Measurements from ENCODE around the gene LRRTM2. TPM values are rescaled to one million over a fixed set of nuclear protein-coding genes. Genes with fewer than 3 reads are reported as not detected.

The LRRTM2 gene
- total RNA-seq, 1 donor from 2014 or later = 1.2 TPM

DNA sequence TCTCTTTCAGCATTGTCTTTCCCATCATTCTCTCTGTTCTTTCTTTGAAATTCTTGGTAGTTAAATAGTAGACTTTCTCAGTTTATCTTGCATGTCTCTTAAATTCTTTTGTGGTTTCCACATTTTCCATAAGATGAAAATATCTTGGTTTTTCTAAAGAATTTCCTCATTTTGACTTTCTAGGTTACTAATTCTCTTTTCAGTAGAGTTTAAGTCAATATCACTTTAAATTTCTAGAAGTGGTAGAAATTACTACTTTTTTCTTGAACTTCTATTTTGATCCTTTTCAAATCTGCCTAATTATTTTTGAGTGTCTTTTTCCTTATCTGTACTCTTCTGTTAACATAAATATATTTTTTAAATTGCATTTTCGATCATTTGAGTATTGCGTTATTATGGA lies 23.6 kb upstream of the LRRTM2 start:
- H3K4me3 ChIP-seq = no peak overlapping the region
- no peak for DNase-seq (ENCODE audit: extremely low spot score in 2 of 2)
- no peak overlapping the region for H3K27ac ChIP-seq
- H3K9me3 ChIP-seq = no peaks in the 10 kb centered on the region
- no peaks in the 10 kb centered on the region for H3K4me1 ChIP-seq
- intact Hi-C loops (cut with DNase I) = no loop called here
- no peaks in the 10 kb centered on the region for H3K27me3 ChIP-seq
- TF ChIP-seq POLR2A (IDR thresholded peaks at IDR 0.05) (no peak), POLR2AphosphoS5 (IDR thresholded peaks at IDR 0.05; ENCODE audit: insufficient read depth in 1 of 2, low read depth in 1 of 2) (no peak)
- TF ChIP-seq, protein P1, sequence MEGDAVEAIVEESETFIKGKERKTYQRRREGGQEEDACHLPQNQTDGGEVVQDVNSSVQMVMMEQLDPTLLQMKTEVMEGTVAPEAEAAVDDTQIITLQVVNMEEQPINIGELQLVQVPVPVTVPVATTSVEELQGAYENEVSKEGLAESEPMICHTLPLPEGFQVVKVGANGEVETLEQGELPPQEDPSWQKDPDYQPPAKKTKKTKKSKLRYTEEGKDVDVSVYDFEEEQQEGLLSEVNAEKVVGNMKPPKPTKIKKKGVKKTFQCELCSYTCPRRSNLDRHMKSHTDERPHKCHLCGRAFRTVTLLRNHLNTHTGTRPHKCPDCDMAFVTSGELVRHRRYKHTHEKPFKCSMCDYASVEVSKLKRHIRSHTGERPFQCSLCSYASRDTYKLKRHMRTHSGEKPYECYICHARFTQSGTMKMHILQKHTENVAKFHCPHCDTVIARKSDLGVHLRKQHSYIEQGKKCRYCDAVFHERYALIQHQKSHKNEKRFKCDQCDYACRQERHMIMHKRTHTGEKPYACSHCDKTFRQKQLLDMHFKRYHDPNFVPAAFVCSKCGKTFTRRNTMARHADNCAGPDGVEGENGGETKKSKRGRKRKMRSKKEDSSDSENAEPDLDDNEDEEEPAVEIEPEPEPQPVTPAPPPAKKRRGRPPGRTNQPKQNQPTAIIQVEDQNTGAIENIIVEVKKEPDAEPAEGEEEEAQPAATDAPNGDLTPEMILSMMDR (IDR thresholded peaks at IDR 0.05) = no peak
- peaks cover 0 to 5% of the 10 kb centered on the region in 2 donors for H3K36me3 ChIP-seq

DNA sequence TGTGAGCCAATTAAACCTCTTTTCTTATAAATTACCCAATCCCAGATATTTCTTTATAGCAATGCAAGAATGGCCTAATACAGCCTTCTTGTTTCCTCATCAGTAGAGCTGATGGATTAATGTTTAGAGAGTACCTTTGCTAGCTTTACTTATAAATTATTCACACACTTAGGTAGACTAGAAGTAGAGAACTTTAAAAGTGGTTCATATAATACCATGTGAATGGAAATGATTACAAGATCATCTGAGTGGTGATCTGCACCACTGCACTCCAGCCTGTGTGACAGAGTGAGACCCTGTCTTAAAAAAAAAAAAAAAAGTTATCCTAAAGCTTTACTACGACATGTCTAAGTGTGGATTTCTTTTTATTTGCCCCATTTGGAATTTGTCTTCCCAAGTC lies 23.2 kb upstream of the LRRTM2 start:
- H3K27ac ChIP-seq = no peak overlapping the region
- no peaks in the 10 kb centered on the region for H3K9me3 ChIP-seq
- no peaks in the 10 kb centered on the region for H3K27me3 ChIP-seq
- no peak overlapping the region for H3K4me3 ChIP-seq
- peaks cover 0 to 5% of the 10 kb centered on the region in 2 donors for H3K36me3 ChIP-seq
- H3K4me1 ChIP-seq = no peaks in the 10 kb centered on the region
- TF ChIP-seq POLR2A (IDR thresholded peaks at IDR 0.05) (no peak), POLR2AphosphoS5 (IDR thresholded peaks at IDR 0.05; ENCODE audit: insufficient read depth in 1 of 2, low read depth in 1 of 2) (no peak)
- TF ChIP-seq, protein P1 (IDR thresholded peaks at IDR 0.05) = no peak
- DNase-seq (ENCODE audit: extremely low spot score in 2 of 2) = no peak
- intact Hi-C loops (cut with DNase I) = no loop called here

GRCh38 chr5:138895918-138896317 lies 20.8 kb upstream of the LRRTM2 start:
- no peaks in the 10 kb centered on the region for H3K27me3 ChIP-seq
- H3K36me3 ChIP-seq = peaks cover 0 to 9% of the 10 kb centered on the region in 2 donors
- H3K4me1 ChIP-seq = no peaks in the 10 kb centered on the region
- intact Hi-C loops (cut with DNase I) = no loop called here
- DNase-seq (ENCODE audit: extremely low spot score in 2 of 2) = no peak
- no peak overlapping the region for H3K4me3 ChIP-seq
- TF ChIP-seq POLR2AphosphoS5 (IDR thresholded peaks at IDR 0.05; ENCODE audit: insufficient read depth in 1 of 2, low read depth in 1 of 2) = no peak
- TF ChIP-seq, protein P1 (IDR thresholded peaks at IDR 0.05) = no peak
- no peak for TF ChIP-seq POLR2A (IDR thresholded peaks at IDR 0.05)
- no peak overlapping the region for H3K27ac ChIP-seq
- no peaks in the 10 kb centered on the region for H3K9me3 ChIP-seq

- Histone ChIP-seq H3K36me3 (peaks cover 0 to 50% of the 10 kb centered on the region in 2 donors), H3K4me1 (no peaks in the 10 kb centered on the region), H3K9me3 (no peaks in the 10 kb centered on the region), H3K27ac (no peak overlapping the region), H3K4me3 (no peak overlapping the region), H3K27me3 (no peaks in the 10 kb centered on the region)
- TF ChIP-seq, protein P1 (IDR thresholded peaks at IDR 0.05) = no peak
- TF ChIP-seq POLR2A (IDR thresholded peaks at IDR 0.05) (no peak), POLR2AphosphoS5 (IDR thresholded peaks at IDR 0.05; ENCODE audit: insufficient read depth in 1 of 2, low read depth in 1 of 2) (no peak)
- DNase-seq (ENCODE audit: extremely low spot score in 2 of 2) = no peak
- intact Hi-C loops (cut with DNase I) = no loop called here
Observed at GRCh38 chr5:138890644-138891043, 15.5 kb upstream of the LRRTM2 start.

GRCh38 chr5:138889994-138890393 lies 14.9 kb upstream of the LRRTM2 start:
- H3K4me3 ChIP-seq = no peak overlapping the region
- H3K9me3 ChIP-seq = no peaks in the 10 kb centered on the region
- H3K27me3 ChIP-seq = no peaks in the 10 kb centered on the region
- no peak for DNase-seq (ENCODE audit: extremely low spot score in 2 of 2)
- intact Hi-C loops (cut with DNase I) = no loop called here
- peaks cover 0 to 50% of the 10 kb centered on the region in 2 donors for H3K36me3 ChIP-seq
- H3K4me1 ChIP-seq = no peaks in the 10 kb centered on the region
- H3K27ac ChIP-seq = no peak overlapping the region
- TF ChIP-seq, protein P1 (IDR thresholded peaks at IDR 0.05) = no peak
- TF ChIP-seq POLR2AphosphoS5 (IDR thresholded peaks at IDR 0.05; ENCODE audit: insufficient read depth in 1 of 2, low read depth in 1 of 2) (no peak), POLR2A (IDR thresholded peaks at IDR 0.05) (no peak)

All from vagina (tissue), 2 donors.